Right renal pelvis (tissue), 4 donors: ENCODE data around the gene HYI. TPM values are rescaled to one million over a fixed set of nuclear protein-coding genes. Genes with fewer than 3 reads are reported as not detected.
"Not testable (repeated sequence)": the region's sequence is repeated elsewhere in the genome, so short reads cannot be mapped to it uniquely, and the experiment has no call there.

Experiments
- DNase-seq, 4 donors: peaks; one replicate each; pipeline ENCODE4 v3.0.0-alpha.2; 2013; ENCODE audit warnings: low read depth in 4 of 4, low spot score in 3 of 4, missing footprints in 1 of 4
- polyA plus RNA-seq, 4 donors: library from polyadenylated mRNA; unstranded; fragments of 120-200 nt; gene quantifications; one replicate each; pipeline ENCODE4 v1.2.1, GENCODE V29; 2013; ENCODE audit not compliant: insufficient read length in 4 of 4

HYI gene
- polyA plus RNA-seq: 10 to 100 TPM; 35.1 to 39.1 (median 37.9) TPM

GRCh38 chr1:43453442-43454269, at the start of gene HYI:
Gene HYI (minus strand): TSS chr1:43453931. CDS start chr1:43453793, 138 bp downstream.
- peak; percentile 61 to 78 (median 73) for DNase-seq

DNA sequence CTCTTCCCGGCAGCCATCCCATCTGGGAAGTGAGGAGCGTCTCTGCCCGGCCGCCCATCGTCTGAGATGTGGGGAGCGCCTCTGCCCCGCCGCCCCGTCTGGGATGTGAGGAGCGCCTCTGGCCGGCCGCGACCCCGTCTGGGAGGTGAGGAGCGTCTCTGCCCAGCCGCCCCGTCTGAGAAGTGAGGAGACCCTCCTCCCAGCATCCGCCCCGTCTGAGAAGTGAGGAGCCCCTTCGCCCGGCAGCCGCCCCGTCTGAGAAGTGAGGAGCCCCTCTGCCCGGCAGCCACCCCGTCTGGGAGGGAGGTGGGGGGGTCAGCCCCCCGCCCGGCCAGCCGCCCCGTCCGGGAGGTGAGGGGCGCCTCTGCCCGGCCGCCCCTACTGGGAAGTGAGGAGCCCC, 48.1 kb upstream of the HYI start:
- DNase-seq: not testable (repeated sequence)

- DNase-seq: no peak
These were observed 46.2 kb upstream of the HYI start for GRCh38 chr1:43499898-43500297.

DNA sequence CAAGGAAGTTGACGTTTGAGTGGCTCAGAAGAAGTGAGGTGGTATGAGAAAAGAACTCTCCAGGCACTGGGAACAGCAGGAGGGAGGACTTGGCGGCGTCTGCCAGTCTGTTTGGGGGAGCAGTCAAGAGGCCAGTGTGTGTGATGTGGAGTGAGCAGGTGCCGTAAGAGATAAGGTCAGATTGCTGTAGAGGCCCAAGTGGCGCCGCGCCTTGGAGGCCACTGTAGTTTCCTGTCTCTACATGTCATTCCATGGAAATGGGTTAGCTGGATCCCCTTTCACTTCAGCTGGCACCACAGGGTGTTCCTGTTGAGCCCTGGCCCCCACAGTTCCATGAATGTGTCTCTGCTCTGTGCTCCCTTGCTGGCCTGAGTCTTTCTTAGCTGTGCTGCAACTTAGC, 41.5 kb upstream of the HYI start:
- DNase-seq: no peak

DNA sequence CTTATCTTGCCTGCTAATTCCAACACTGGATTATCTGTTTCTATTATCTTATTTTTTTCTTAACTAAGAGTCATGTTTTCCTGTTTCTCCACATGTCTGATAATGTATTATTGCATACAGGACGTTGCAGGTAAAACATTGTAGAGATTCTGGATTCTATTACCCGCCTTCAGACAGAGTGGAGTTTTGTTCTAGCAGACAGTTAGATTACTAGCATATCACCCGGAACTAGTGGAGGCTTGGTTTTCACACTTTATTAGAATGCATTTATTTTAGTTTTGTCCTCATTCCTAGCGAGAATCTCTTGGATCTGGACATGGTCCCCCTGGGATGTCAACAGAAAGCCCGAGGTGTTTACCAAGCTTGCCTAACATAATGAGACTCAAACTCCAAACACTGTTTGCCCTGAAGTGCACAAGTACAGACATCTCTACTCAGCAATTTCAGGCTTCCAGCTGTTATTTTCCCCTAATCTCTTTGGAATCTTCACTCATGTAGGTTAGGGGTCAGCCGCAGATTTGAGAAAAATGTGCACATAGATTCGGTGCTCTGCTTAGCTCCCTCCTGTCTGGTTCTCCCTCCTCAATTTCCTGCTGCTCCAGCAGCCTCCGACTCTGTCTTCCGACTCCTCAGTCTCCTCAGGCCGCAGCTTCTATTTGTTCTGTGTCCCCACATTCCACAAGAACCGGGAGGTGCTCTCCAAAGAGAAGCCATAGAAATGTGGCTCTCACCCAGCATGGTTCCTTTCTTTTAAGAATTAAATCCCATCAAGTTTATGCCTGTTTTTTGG, 40.1 kb upstream of the HYI start:
- DNase-seq: no peak

DNA sequence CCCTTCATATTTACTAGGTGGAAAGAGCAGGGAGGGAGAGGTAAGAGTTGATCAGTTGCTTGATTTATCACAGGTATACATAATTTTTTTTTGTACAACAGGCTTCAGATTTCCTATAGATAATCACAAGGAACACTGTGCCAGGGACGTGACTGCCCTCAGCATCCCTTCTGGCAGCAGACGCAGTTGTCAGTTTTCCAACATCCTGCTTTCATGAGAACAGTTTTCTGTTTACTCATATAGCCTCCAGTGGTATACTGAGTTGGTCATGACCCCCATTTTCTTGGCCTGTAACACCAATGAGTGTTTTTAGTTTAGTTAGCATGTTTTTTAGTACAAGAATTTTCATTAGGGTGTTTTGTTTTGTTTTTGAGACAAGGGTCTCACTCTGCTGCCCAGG, 39.1 kb upstream of the HYI start:
- no peak for DNase-seq

GRCh38 chr1:43491061-43491460, 37.3 kb upstream of the HYI start:
- no peak for DNase-seq

- no peak for DNase-seq
These were observed 34.4 kb upstream of the HYI start for GRCh38 chr1:43488165-43488564.

DNA sequence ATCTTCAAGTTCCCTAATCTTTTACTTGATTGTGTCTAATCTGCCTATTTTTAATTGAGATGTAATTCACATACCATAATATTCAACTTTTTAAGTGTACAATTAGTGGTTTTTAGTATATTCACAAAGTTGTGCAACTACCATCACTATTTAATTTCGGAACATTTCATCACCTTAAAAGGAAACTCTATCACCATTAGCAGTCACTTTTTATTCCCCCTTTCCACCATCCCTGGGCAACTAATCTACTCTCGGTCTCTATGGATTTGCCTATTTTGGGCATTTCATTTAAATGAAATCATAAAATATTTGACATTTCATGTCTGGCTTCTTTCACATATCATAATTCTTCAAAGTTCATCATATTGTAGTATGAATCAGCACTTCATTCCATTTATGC, 30.6 kb upstream of the HYI start:
- no peak for DNase-seq

- DNase-seq: no peak
These were observed 28.5 kb upstream of the HYI start for GRCh38 chr1:43482215-43482614.

- peak; percentile 7 to 23 (median 17) for DNase-seq
These were observed 27.8 kb upstream of the HYI start for GRCh38 chr1:43481491-43481890.

GRCh38 chr1:43479414-43479813, 25.7 kb upstream of the HYI start:
- no peak for DNase-seq

- no peak for DNase-seq
These were observed 24.0 kb upstream of the HYI start for GRCh38 chr1:43477716-43478115.

DNA sequence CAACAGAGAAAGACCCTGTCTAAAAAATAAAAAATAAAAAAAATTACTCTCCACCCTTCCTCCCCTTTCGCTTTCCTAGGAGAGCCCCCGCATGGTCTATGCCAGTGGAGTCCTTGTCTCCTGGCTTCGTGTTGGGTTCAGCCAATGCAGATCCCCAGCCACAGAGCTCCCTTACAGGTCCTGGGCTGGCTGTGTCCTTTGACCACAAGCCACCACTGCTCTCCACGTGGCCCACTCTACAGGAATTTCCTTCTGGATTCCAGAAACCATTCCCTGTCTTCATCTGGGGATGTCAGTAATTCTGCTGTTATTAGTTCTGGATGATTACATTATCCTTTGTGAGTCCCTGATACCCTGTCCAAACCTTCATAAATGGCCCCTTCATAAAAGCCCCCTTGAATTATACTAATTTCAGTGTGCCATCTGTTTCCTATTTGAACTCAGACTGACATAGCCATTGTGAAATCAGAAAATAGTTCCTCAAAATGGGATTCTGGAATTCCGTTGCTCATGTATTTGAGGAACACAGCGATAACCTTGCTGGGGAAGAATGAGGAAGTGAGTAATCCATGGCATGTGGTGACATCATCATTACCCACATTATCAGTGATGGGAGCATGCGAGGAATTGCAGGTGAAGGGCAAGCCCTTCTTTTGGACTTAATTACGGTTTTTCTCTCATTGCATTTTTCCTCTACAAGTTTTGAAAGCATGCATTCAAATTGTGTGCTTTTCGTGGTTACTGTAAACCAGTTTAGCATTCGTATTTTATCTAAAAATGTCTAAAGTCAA, 22.1 kb upstream of the HYI start:
- not testable (repeated sequence) for DNase-seq

- no peak for DNase-seq
These were observed 19.7 kb upstream of the HYI start for GRCh38 chr1:43473463-43473862.

DNA sequence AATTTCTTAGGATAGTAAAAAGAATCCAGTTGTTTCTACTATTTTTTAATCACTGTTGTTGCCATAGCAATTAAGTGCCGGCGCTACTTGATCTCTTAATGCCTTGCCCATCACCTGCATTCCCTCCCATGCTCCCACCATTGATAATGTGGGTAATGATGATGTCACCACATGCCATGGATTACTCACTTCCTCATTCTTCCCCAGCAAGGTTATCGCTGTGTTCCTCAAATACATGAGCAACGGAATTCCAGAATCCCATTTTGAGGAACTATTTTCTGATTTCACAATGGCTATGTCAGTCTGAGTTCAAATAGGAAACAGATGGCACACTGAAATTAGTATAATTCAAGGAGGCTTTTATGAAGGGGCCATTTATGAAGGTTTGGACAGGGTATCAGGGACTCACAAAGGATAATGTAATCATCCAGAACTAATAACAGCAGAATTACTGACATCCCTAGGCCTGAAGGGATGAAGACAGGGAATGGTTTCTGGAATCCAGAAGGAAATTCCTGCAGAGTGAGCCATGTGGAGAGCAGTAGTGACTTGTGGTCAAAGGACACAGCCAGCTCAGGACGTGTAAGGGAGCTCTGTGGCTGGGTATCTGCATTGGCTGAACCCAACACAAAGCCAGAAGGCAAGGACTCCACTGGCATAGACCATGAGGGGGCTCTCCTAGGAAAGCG, 18.9 kb upstream of the HYI start:
- DNase-seq: not testable (repeated sequence)

DNA sequence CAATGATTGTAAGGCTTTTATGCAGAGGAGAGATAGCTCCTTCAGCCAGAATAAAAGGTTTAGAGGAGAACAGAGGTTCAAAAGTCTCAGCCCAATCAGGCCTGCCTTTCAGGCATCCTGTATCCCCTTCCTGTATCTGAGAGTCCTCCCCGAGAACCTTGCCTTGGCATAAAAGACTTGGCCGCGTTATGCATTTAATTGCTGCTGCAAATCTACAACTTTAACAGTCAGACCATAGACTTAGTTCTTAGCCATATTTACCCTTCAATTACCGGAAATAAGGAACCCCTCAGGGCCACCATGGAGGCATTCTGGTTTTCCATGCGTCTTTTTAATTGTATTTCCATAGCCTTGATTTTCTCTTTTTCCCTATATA, 18.3 kb upstream of the HYI start:
- DNase-seq: no peak

- DNase-seq: no peak
These were observed 16.2 kb upstream of the HYI start for GRCh38 chr1:43469932-43470331.

DNA sequence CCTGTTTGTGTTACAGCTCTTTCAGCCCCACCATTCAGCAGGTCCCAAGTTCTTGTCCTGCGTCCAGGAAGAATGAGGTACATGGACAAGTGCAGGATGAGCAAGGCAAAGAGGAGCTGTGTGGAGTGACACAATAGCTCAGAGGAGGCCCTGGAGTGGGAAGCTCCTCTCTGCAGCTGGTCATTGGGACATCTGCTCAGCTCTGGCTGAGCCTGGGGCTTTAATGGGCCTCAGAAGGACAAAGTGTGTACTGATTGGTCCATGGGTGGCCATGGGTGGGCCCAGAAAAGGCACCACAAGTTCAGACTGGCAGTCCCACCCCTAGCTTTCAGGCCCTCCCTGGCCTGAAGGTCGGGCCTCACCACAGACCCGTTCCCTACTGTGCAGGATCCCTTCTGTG, 14.7 kb upstream of the HYI start:
- DNase-seq: no peak

DNA sequence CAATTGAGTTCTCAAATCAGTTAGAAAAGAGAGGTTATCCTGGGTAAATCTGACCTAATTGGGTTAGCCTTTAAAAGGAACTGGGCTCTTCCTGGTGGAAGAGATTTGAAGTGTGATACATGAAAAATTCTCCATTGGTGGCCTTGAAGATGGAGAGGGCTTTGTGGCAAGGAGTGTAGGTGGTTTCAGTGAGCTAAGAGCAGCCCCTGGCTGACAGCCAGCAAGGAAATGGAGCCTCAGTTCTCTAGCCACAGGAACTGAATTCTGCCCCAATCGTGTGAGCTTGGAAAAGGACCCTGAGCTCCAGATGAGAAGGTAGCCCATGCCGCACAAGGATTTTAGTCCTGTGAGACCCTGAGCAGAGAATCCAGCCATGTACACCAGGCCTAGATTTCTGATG, 12.7 kb upstream of the HYI start:
- no peak for DNase-seq
